Tibial artery (tissue), 4 donors: ENCODE results near the gene MIPEP.
"Not testable (repeated sequence)": the region's sequence is repeated elsewhere in the genome, so short reads cannot be mapped to it uniquely, and the experiment has no call there.

Experiments
- DNase-seq, 2 donors: peaks; one replicate each; pipeline ENCODE4 v3.0.0-alpha.2; 2019
- H3K27ac ChIP-seq, 2 donors: fragments of 200-600 bp; sonication (generic) in 1 of 2; 1 replicate in 1 of 2; 2 replicates in 1 of 2; pipeline ENCODE4 v1.5.1; 2018 to 2019; ENCODE audit warnings: mild to moderate bottlenecking in 1 of 2
- H3K27me3 ChIP-seq, 2 donors: fragments of 200-600 bp; sonication (generic) in 1 of 2; one replicate each; pipeline versions ENCODE4 v1.5.1 to v1.6.0; 2016 to 2019
- H3K36me3 ChIP-seq, 3 donors: fragments of 200-600 bp; sonication (generic) in 2 of 3; one replicate each; pipeline ENCODE4 v1.5.1; 2016 to 2019; ENCODE audit warnings: mild to moderate bottlenecking in 2 of 3
- H3K4me1 ChIP-seq, 4 donors: fragments of 200-600 bp; sonication (generic) in 2 of 4; 1 replicate in 3 of 4; 2 replicates in 1 of 4; pipeline ENCODE4 v1.5.1; 2016 to 2019
- H3K4me3 ChIP-seq, 2 donors: fragments of 200-600 bp; sonication (generic) in 1 of 2; 1 replicate in 1 of 2; 2 replicates in 1 of 2; pipeline ENCODE4 v1.5.1; 2018 to 2019; ENCODE audit warnings: mild to moderate bottlenecking in 2 of 2
- H3K9me3 ChIP-seq, 3 donors: fragments of 200-600 bp; sonication (generic) in 1 of 3; one replicate each; pipeline ENCODE4 v1.5.1; 2016 to 2019
- CTCF ChIP-seq, 2 experiments: fragments of 200-600 bp in 1 of 2; fragments of 450-650 bp in 1 of 2; IDR thresholded peaks; one replicate each; pipeline ENCODE4 v1.5.1; 2017 to 2019; ENCODE audit warnings: antibody characterized with exemption in 2 of 2, mild to moderate bottlenecking in 1 of 2, moderate library complexity in 1 of 2
- intact Hi-C: fragments of 100-400 bp; cut with DNase I; formaldehyde crosslinking; loops from one replicate; pipeline ENCODE4 v1.15.0; 2023; ENCODE audit warnings: low total_unique reads

MIPEP gene

GRCh38 chr13:23898101-23898500, 8.9 kb upstream of the MIPEP start:
- no peak overlapping the region for H3K4me3 ChIP-seq
- no peak overlapping the region for H3K27ac ChIP-seq
- intact Hi-C loops, result no loop called here
- H3K27me3 ChIP-seq, result peaks cover 0 to 8% of the 10 kb centered on the region in 2 donors
- TF ChIP-seq CTCF (IDR thresholded peaks at IDR 0.05), result no peak
- peaks cover 0 to 3% (median 2%) of the 10 kb centered on the region in 4 donors for H3K4me1 ChIP-seq
- no peaks in the 10 kb centered on the region for H3K9me3 ChIP-seq
- H3K36me3 ChIP-seq, result no peaks in the 10 kb centered on the region
- DNase-seq, result no peak

- H3K4me1 ChIP-seq, H3K27ac ChIP-seq, DNase-seq, H3K27me3 ChIP-seq, H3K4me3 ChIP-seq, H3K9me3 ChIP-seq, H3K36me3 ChIP-seq, intact Hi-C loops: not testable (repeated sequence)
These were observed 8.3 kb upstream of the MIPEP start, which contains the start of gene C1QTNF9B for GRCh38 chr13:23897452-23897919. Gene C1QTNF9B (minus strand): TSS chr13:23897502.

DNA sequence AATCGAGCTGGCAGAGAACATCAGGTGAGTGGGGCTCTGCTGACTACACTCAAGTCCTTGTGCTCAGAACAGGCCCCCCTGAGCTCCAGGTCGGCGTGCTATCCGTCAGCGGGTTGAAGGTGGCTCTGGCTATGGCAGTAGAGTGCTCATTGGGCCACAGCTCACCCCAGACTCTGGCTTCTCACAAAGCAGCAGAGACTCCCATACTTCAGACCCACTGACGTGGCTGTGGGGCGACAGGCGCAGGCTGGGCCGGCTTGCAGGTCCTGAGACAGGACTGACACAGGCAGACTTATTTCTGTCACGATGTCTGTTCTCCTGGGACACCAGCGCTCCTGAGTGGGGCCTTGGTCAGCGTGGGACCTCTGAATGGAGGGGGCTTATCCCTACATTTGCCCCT, 5.5 kb upstream of the MIPEP start:
- intact Hi-C loops, H3K27ac ChIP-seq, DNase-seq, H3K9me3 ChIP-seq, H3K27me3 ChIP-seq, H3K4me1 ChIP-seq, H3K36me3 ChIP-seq, H3K4me3 ChIP-seq: not testable (repeated sequence)

DNA sequence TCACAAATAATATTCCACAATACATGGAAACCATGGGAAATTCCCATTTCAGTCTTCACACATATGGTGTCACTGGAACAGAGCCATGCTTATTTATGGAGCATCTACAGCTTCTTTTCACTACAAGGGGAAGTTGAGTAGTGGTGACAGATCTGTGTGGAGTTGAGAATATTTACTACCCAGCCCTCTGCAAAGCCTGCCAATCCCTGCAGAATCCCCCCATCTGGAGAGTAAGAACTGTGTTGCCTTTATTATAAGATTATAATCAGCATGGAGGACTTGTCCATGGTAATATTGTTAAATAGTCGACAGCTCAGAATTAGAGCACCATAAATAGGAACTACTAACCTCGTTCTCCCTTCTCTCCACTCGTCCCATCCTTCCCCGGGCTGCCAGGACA, 4.6 kb upstream of the MIPEP start:
- H3K36me3 ChIP-seq, DNase-seq, H3K9me3 ChIP-seq, H3K27ac ChIP-seq, intact Hi-C loops, H3K27me3 ChIP-seq, H3K4me3 ChIP-seq, H3K4me1 ChIP-seq: not testable (repeated sequence)

DNA sequence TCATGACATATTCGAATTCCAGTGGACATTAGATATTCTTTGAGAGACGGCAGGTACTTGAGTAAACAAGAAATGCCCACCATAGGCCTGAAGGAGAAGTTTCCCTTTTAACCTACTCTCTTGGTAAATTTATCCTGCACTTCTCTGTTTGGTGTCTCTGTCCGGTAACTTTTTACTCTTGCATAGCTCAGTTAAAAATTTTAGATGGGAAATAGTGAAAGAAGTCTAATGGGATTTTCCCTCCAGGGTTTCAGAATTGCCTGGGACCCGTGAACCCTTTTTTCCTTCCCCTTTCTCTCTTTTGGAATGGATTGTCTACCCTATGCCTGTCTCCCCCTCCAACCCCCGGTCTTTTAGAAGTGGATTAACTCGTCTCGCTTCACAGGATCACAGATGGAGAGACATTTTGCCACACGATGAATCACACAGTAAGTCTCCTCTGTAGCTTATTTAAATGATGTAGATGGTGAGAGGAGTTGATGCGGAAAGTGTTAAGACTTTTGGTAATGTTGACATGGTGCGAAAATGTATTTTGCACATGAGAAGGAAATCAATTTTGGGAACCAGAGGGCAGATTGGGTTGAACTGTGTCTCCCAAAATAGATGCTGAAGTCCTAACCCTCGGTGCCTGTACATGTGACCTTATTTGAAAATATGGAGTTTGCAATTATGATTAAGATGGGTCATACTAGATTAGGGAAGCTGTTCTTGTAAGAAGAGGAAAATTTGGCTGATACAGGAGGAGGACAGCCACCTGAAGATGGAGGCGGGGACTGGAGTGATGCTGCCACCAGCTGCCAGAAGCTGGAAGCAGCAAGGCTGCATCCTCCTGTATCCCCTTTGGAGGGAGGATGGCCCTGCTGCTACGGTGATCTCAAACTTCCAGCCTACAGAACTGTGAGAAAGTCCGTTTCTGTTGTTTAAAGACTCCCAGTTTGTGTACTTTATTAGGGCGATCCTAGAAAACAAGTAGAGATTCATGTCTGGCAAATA, 711 bp upstream of the MIPEP start:
- intact Hi-C loops, result no loop called here
- peaks cover 4% of the 10 kb centered on the region in 3 donors for H3K36me3 ChIP-seq
- no peaks in the 10 kb centered on the region for H3K27me3 ChIP-seq
- no peak for DNase-seq
- peak overlapping the region; percentile 81 to 82 for H3K27ac ChIP-seq
- peaks cover 0 to 20% (median 8%) of the 10 kb centered on the region in 4 donors for H3K4me1 ChIP-seq
- no peak for TF ChIP-seq CTCF (IDR thresholded peaks at IDR 0.05)
- H3K9me3 ChIP-seq, result no peaks in the 10 kb centered on the region
- H3K4me3 ChIP-seq, result peak overlapping the region; percentile 74 to 75

DNA sequence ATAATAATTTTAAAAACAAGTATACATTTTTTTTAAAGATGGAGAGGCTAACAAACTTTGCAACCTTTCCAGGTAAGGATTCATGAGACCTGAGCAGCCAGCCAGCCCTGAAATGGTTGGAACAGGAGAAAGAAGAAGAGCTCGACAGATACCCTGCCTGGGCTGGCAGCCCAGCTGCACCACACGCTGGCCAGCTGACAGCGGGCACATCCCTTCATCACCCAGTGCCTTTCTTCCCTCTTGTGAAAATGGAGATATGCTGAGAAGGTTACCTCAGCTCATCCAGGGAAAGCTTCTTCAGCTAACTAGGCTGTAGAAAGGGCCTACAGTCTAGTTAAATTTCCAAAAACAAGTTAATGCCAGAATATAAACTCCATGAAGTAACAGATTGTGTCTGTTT, 4.8 kb downstream of the MIPEP start:
- H3K9me3 ChIP-seq, DNase-seq, intact Hi-C loops, H3K4me3 ChIP-seq, H3K27ac ChIP-seq, H3K27me3 ChIP-seq: not testable (repeated sequence)
- Histone ChIP-seq H3K4me1 (peaks cover 0 to 13% (median 6%) of the 10 kb centered on the region in 4 donors), H3K36me3 (peaks cover 9 to 16% (median 9%) of the 10 kb centered on the region in 3 donors)

GRCh38 chr13:23883255-23883654, 5.9 kb downstream of the MIPEP start:
- Histone ChIP-seq H3K27me3 (no peaks in the 10 kb centered on the region), H3K4me1 (peaks cover 0 to 10% (median 5%) of the 10 kb centered on the region in 4 donors), H3K27ac (no peak overlapping the region), H3K4me3 (no peak overlapping the region), H3K36me3 (peaks cover 9 to 27% (median 9%) of the 10 kb centered on the region in 3 donors), H3K9me3 (no peaks in the 10 kb centered on the region)
- TF ChIP-seq CTCF (IDR thresholded peaks at IDR 0.05), result no peak
- no peak for DNase-seq
- intact Hi-C loops, result no loop called here

DNA sequence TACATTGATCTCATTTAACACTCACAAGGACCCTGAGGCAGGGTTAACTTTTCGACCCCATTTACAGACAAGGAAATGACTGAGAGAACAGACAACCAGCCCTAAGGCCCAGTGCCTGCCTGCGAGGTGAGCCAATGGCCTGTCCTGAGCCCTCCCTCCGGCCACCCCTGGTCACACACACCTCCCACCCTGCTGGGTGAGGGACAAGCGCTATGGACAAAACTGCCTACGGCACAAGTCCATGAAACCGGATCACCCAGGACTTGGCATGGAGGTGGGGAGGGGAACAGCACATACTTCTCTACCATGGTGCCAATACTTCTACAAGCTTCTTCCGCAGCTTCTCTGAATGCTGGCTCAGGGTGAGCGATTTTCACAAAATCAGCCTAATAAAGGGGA, 7.8 kb downstream of the MIPEP start:
- H3K9me3 ChIP-seq, H3K27ac ChIP-seq, H3K27me3 ChIP-seq, DNase-seq, intact Hi-C loops, H3K4me3 ChIP-seq, H3K4me1 ChIP-seq: not testable (repeated sequence)
- peaks cover 9 to 36% (median 9%) of the 10 kb centered on the region in 3 donors for H3K36me3 ChIP-seq

DNA sequence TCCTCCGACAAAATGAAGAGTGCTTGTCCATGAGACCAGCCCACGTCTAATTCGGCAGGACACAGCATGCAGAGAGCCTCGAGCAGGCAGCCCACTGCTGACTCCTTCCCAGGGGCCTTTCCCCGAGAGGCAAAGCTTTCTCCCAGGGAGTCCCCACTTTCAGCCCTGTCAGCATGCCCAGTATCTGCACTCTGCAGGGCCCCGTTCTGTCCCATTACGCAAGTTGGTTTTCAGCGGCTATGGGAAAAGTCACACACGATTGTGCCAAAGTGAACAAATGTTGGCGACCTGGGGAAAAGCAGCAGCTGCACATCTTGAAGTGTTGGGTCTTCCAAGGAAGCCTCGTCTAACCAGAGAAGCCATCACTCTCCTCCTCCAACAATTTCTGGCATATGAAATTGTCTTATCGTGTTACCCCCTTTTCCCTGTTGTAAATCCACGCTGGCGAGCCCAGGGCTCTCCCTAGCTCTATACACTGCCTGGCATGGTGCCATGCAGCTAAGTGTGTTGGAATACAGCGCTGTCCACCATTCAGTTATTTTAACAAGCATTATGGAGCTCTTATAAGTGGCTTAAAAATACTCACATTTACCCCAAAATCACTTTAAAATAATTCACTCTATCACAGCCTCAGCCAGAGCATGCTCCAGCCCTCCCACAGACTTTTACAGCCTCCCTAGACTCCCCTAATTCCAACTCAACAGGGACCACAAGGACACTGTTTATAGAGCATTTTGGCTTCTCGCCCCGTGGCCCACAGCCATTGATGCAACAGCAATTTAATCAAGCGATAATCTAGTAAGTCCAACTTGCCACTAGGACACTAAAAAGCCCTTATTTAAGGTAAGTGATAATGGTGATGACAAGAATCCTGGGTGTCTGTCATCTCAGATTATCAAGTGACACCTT, 8.5 kb downstream of the MIPEP start:
- H3K4me3 ChIP-seq, H3K4me1 ChIP-seq, H3K27me3 ChIP-seq, H3K9me3 ChIP-seq, H3K27ac ChIP-seq, intact Hi-C loops, DNase-seq: not testable (repeated sequence)
- peaks cover 9 to 36% (median 9%) of the 10 kb centered on the region in 3 donors for H3K36me3 ChIP-seq
